Stimulated activated memory B cell treated with anti-CD40 and anti-IgM and Interleukin-4, amounts not matched to agents 10 μg/mL and 1 μg/mL and 100 μg/mL, for 72 hours (primary cell): ENCODE results near the gene DUSP14.
"Not testable (repeated sequence)": the region's sequence is repeated elsewhere in the genome, so short reads cannot be mapped to it uniquely, and the experiment has no call there.

Experiments used
- ATAC-seq: fragments of 150-1000 bp; cut with Tn5 transposase; 2 replicates; pipeline ENCODE4 v1.10.0; 2021
- H3K27ac Mint-ChIP-seq: one replicate; pipeline ENCODE4 v1.8.0; 2022; ENCODE audit warnings: mild to moderate bottlenecking, mixed read lengths
- H3K27me3 Mint-ChIP-seq: one replicate; pipeline ENCODE4 v1.8.0; 2022; ENCODE audit warnings: mixed read lengths
- H3K36me3 Mint-ChIP-seq: one replicate; pipeline ENCODE4 v1.8.0; 2022; ENCODE audit warnings: mixed read lengths
- H3K4me1 Mint-ChIP-seq: one replicate; pipeline ENCODE4 v1.8.0; 2022; ENCODE audit warnings: mixed read lengths
- H3K4me3 Mint-ChIP-seq: one replicate; pipeline ENCODE4 v1.8.0; 2022; ENCODE audit warnings: mild to moderate bottlenecking, moderate library complexity, mixed read lengths
- H3K9me3 Mint-ChIP-seq: one replicate; pipeline ENCODE4 v1.8.0; 2022; ENCODE audit warnings: mixed read lengths

The DUSP14 gene, protein sequence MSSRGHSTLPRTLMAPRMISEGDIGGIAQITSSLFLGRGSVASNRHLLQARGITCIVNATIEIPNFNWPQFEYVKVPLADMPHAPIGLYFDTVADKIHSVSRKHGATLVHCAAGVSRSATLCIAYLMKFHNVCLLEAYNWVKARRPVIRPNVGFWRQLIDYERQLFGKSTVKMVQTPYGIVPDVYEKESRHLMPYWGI

DNA sequence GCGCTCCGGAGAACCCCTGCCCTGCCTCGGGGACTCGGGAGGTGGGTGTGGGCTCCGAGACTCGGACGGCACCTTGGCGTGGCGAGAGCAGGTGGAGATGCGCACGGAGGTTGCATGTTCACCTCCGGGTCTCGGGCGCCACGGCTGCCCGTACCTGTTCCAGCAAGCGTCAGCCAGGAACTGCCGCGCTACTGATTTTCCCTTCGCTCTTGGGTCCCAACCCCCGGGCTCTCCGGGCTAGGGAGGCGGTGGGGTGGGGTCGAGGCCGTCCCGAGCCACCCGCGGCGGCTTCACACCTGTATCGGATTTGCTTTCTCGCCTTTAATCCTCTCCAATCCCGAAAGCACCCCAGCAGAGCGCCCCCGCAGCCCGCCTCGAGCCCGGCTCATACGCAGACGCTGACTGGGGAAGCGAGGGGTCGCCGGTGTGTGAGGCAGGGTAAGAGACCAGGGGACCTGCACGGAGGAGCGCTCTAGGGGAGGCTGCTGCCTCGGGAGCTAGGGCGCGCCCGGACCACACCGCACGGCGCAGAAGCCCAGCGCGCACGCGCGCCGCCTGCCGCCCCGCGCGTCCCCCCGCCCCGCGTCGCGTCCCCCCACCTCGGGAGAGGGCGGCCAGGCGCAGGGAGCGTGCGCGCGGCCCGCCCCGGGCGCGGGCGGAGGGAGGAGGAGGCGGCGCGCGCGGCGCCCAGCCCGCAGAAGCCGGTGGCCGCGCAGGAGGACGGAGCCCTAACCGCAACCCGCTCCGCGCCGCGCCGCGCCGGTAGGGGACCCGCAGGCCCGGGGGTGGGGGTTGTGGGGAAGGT, at the start of gene DUSP14:
Gene DUSP14 (plus strand): TSS at position 695 of the 805 bp plus-strand sequence. CDS start 22,382 bp downstream, outside the sequence.
- no peaks in the 10 kb centered on the region for H3K36me3 Mint-ChIP-seq
- no peaks in the 10 kb centered on the region for H3K27me3 Mint-ChIP-seq
- H3K9me3 Mint-ChIP-seq: no peaks in the 10 kb centered on the region
- peak within 1 kb of the TSS; percentile 95 for H3K4me3 Mint-ChIP-seq
- H3K27ac Mint-ChIP-seq: peak within 1 kb of the TSS; percentile 83
- ATAC-seq: peak; percentile 93
- peaks cover 21% of the 10 kb centered on the region for H3K4me1 Mint-ChIP-seq

DNA sequence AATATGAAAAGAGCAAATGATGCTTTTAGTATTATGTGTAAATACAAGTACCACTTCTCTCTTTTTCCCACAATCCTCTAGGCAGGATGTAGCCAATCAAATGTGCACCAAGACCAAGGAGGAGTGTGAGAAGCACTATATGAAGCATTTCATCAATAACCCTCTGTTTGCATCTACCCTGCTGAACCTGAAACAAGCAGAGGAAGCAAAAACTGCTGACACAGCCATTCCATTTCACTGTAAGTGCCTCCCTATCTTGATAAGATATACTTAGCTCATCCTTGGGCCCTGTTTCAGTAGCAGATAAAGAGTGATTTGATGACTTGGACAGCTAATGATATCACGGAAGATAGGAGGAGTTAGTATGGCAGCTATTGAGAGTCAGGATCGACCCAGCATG, 49.3 kb upstream of the DUSP14 start:
- no peak overlapping the region for H3K27ac Mint-ChIP-seq
- H3K9me3 Mint-ChIP-seq: no peaks in the 10 kb centered on the region
- H3K36me3 Mint-ChIP-seq: peaks cover 52% of the 10 kb centered on the region
- no peak overlapping the region for H3K4me3 Mint-ChIP-seq
- H3K27me3 Mint-ChIP-seq: no peaks in the 10 kb centered on the region
- H3K4me1 Mint-ChIP-seq: peaks cover 6% of the 10 kb centered on the region
- ATAC-seq: no peak

DNA sequence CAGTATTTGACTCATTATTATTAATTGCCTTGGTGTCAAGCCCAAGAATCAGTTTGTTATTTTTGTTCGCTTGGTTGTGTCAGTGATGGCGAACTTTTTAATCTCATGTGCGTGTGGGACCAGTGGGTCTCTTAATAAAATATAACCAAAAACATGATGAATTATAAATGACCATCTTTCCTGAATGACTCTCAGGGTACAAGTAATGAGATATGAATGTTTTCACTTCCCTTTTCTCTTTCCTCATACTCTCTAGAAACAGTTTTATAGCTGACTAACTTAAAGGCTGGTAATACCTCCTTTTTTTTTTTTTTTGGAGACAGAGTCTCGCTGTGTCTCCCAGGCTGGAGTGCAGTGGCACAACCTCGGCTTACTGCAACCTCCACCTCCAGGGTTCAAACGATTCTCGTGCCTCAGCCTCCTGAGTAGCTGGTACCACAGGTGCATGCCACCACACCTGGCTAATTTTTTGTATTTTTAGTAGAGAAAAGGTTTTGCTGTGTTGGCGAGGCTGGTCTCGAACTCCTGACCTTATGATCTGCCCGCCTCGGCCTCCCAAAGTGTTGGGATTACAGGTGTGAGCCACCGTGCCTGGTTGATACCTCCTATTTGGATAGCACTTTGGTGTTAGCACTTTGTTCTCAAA, 48.2 kb upstream of the DUSP14 start:
- not testable (repeated sequence) for H3K9me3 Mint-ChIP-seq, H3K4me3 Mint-ChIP-seq, H3K27me3 Mint-ChIP-seq, H3K4me1 Mint-ChIP-seq, H3K27ac Mint-ChIP-seq
- peak; percentile 71 for ATAC-seq
- H3K36me3 Mint-ChIP-seq: peaks cover 53% of the 10 kb centered on the region

DNA sequence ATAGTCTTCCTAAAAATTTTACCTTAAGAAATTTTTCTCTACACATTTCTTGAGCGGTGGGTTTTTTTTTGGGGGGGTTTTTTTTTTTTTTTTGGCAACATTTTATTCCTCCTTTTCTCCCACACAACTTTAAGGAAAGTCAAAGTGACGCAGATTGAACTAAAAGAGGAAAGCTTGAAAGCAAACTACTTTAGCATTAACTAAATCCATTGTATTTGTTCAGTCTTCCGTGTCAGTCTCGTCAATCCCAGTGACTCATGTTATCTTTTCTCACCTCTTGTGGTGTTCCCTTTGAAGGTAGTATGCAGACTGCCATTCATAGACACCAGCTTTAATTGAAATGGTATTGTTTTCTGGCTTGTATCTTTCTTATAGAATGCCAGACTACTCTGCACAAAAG, 43.7 kb upstream of the DUSP14 start:
- Mint-ChIP-seq H3K27me3 (no peaks in the 10 kb centered on the region), H3K36me3 (peaks cover 62% of the 10 kb centered on the region), H3K9me3 (no peaks in the 10 kb centered on the region), H3K27ac (no peak overlapping the region), H3K4me3 (no peak overlapping the region), H3K4me1 (peaks cover 6% of the 10 kb centered on the region)
- no peak for ATAC-seq

DNA sequence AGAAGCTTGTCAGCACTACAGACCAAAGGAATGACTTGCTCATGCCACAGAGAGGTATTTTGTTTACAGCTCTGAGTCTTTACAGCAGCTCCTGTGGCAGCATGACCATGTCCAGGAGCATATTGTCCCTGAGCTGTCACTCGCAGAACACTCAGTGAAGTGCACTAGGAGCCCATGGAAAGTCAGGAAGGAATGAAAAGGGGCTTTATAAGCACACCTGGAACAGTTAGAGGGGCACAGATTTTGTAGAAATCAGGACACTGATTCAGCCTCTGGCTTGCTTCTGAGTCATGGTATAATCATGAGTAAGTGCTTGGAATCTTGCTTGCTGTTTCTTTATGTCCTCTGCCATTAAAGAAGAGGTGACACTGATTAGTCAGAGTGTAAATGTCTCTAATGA, 42.0 kb upstream of the DUSP14 start:
- no peak for ATAC-seq
- Mint-ChIP-seq H3K4me1 (no peaks in the 10 kb centered on the region), H3K27ac (no peak overlapping the region), H3K27me3 (no peaks in the 10 kb centered on the region), H3K36me3 (peaks cover 59% of the 10 kb centered on the region), H3K9me3 (no peaks in the 10 kb centered on the region), H3K4me3 (no peak overlapping the region)

DNA sequence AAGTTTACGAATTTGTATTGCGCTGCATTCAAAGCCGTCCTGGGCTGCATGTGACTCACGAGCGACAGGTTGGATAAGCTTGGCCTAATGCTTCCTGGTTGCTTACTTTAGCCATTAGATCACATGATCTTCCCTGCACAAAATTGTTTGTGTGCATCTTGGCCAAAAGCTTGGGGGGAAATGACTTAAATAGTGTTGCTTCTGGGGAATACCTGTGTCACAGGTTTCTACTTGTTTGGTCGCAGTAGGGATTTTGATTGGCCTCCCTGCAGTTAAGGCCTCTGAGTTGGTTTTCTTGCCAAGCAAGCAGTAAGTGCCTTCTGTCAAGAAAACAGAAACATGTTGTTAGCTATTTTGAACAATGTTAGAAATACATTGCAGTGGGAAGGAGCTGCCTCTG, 39.6 kb upstream of the DUSP14 start:
- H3K27ac Mint-ChIP-seq: no peak overlapping the region
- ATAC-seq: no peak
- no peaks in the 10 kb centered on the region for H3K27me3 Mint-ChIP-seq
- H3K4me1 Mint-ChIP-seq: no peaks in the 10 kb centered on the region
- H3K4me3 Mint-ChIP-seq: no peak overlapping the region
- H3K9me3 Mint-ChIP-seq: no peaks in the 10 kb centered on the region
- H3K36me3 Mint-ChIP-seq: peaks cover 51% of the 10 kb centered on the region

DNA sequence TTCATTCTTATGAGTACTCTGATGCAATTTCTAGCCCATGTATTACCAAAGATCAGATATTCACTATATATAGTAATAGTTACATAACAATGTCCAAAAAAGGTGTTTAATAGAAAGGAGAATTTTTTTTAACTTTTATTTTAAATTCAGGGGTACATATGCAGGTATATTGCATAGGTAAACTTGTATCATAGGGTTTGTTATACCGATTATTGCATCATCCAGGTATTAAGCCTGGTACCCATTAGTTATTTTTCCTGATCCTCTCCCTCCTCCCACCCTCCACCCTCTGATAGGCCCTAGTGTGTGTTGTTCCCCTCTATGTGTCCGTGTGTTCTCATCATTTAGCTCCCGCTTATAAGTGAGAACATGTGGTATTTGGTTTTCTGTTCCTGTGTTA, 31.9 kb upstream of the DUSP14 start:
- not testable (repeated sequence) for H3K27me3 Mint-ChIP-seq, ATAC-seq, H3K4me3 Mint-ChIP-seq, H3K27ac Mint-ChIP-seq, H3K9me3 Mint-ChIP-seq, H3K4me1 Mint-ChIP-seq
- H3K36me3 Mint-ChIP-seq: peaks cover 25% of the 10 kb centered on the region

DNA sequence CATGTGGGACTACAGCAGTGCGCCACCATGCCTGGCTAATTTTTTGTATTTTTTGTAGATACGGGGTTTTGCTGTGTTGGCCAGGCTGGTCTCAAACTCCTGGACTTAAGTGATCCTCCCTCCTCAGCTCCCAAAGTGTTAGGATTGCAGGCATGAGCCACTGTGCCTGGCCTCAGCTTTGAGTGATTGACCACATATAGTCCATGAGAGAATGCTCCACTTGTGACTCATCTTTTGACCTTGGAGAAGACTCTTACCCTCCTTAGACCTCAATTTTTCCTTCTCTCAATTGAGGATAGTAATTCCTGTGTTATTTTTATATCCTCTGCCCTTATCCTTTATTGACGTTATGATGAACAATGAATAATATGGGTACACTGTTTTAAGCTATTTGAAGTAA, 30.9 kb upstream of the DUSP14 start:
- Mint-ChIP-seq H3K27me3 (no peaks in the 10 kb centered on the region), H3K4me3 (no peak overlapping the region), H3K36me3 (peaks cover 20% of the 10 kb centered on the region), H3K4me1 (no peaks in the 10 kb centered on the region), H3K27ac (no peak overlapping the region), H3K9me3 (no peaks in the 10 kb centered on the region)
- ATAC-seq: no peak

DNA sequence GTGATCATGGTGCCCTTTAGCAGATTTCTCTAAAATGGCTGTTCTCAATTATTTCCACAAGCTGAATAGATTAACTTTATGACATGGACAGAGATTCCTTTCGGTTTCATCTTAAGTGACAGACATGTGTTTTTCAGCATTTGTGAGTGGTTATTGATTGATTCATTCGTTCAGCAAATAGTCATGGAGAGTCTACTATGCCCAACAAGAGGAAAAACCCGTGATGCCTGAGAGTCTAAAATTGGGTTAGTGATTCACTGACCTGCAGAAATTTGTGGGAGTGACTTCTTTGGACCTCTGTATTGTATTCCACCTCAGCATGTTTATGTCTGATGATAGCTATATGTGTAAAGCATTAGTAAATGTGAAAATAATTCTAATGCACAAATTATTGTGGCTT, 28.0 kb upstream of the DUSP14 start:
- H3K9me3 Mint-ChIP-seq: no peaks in the 10 kb centered on the region
- H3K4me3 Mint-ChIP-seq: no peak overlapping the region
- no peak overlapping the region for H3K27ac Mint-ChIP-seq
- H3K36me3 Mint-ChIP-seq: peaks cover 42% of the 10 kb centered on the region
- no peaks in the 10 kb centered on the region for H3K27me3 Mint-ChIP-seq
- H3K4me1 Mint-ChIP-seq: no peaks in the 10 kb centered on the region
- ATAC-seq: no peak

DNA sequence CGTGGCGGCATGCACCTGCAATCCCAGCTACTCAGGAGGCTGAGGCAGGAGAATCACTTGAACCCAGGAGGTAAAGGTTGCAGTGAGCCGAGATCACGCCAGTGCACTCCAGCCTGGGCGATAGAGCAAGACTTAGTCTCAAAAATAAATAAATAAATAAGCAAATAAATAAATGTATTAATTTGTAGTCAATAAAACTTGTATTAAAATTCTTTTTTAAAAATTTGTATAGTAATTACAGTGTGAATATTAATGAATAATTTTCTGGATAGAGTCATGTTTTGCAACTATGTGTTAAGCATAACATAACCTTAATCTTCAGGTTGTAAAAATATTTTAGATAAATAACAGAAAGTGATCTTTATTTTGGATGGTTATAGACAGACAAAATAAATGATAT, 27.2 kb upstream of the DUSP14 start:
- H3K4me3 Mint-ChIP-seq: no peak overlapping the region
- no peaks in the 10 kb centered on the region for H3K9me3 Mint-ChIP-seq
- no peaks in the 10 kb centered on the region for H3K27me3 Mint-ChIP-seq
- H3K27ac Mint-ChIP-seq: no peak overlapping the region
- peaks cover 42% of the 10 kb centered on the region for H3K36me3 Mint-ChIP-seq
- ATAC-seq: no peak
- H3K4me1 Mint-ChIP-seq: no peaks in the 10 kb centered on the region

DNA sequence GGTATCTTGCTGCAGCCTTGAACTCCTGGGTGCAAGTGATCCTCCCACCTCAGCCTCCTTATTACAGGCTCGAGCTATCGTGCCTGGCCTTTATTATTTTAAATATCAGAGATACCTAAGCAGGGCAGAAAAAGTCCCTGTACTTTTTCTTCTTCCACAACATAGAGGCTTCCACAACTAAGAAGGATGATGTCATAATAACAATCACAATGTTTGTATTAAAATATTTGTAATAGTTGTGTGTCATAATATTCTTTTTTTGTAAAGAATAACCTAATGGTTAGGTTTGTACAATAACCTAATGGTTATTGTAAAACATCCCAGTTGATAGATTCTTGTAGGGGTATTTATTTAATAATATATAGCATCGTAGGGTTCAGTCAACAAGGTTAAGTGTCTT, 26.7 kb upstream of the DUSP14 start:
- no peak overlapping the region for H3K4me3 Mint-ChIP-seq
- H3K4me1 Mint-ChIP-seq: no peaks in the 10 kb centered on the region
- H3K36me3 Mint-ChIP-seq: peaks cover 44% of the 10 kb centered on the region
- no peaks in the 10 kb centered on the region for H3K9me3 Mint-ChIP-seq
- no peak for ATAC-seq
- H3K27ac Mint-ChIP-seq: no peak overlapping the region
- H3K27me3 Mint-ChIP-seq: no peaks in the 10 kb centered on the region

DNA sequence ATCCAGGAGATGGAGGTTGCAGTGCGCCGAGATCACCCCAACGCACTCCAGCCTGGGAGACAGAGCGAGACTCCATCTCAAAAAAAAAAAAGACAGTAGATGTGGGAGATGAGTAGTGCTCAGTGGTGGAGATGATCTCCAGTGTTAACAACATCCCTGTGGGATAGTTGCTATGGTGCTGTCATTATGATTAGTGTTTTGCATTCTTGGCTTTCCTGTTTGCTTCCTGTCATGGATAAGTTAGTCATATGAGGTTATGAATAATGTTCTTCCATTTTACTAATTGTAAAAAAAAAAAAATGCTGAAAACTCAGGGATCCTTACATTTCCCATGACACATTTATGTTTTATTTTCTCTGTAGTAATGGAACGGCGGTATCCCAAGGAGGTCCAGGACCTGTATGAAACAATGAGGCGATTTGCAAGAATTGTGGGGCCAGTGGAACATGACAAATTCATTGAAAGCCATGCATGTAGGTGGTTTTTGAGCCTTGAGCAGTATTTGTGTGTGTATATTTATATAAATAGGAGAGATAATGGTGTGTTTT, 24.5 kb upstream of the DUSP14 start:
- no peak overlapping the region for H3K4me3 Mint-ChIP-seq
- H3K9me3 Mint-ChIP-seq: no peaks in the 10 kb centered on the region
- no peaks in the 10 kb centered on the region for H3K4me1 Mint-ChIP-seq
- H3K36me3 Mint-ChIP-seq: peaks cover 38% of the 10 kb centered on the region
- H3K27ac Mint-ChIP-seq: no peak overlapping the region
- H3K27me3 Mint-ChIP-seq: no peaks in the 10 kb centered on the region
- ATAC-seq: no peak

DNA sequence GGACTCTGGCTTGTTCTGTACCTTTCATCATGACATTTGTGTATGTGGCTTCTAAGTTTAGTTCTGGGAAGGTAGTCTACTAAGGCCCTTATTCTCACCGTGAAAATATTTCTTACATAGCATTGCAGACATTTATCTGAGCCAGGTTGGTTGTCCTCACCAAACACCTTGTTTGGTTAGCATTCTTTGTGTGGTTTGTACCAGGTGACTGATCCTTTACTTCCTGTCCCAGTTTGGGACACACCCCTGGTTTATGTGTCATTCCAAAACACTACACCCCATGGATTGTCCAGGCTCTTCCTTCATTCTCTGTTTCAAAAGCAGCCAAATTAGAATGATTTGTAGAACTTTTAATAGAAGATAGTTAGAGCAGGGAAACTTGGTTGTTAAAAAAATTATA, 23.2 kb upstream of the DUSP14 start:
- Mint-ChIP-seq H3K4me3 (no peak overlapping the region), H3K27ac (no peak overlapping the region), H3K27me3 (no peaks in the 10 kb centered on the region), H3K36me3 (peaks cover 51% of the 10 kb centered on the region), H3K9me3 (no peaks in the 10 kb centered on the region), H3K4me1 (no peaks in the 10 kb centered on the region)
- ATAC-seq: no peak

DNA sequence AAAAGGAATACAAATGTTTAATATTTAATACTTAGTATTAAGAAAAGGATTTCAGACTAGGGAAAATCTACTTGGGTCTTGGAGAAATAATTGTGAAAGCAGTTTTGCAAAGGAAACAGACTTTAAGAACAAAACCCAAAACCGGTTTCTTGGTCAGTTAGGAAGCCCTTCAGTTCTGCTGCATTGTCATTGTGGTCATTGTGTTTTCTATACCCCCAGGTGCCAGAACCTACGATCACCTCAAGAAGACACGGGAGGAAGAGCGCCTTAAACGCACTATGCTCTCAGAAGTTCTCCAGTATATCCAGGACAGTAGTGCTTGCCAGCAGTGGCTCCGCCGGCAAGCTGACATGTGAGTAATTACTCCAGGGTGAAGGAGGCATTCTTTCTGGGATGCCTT, 19.5 kb upstream of the DUSP14 start:
- Mint-ChIP-seq H3K27ac (no peak overlapping the region), H3K4me1 (no peaks in the 10 kb centered on the region), H3K9me3 (no peaks in the 10 kb centered on the region), H3K27me3 (no peaks in the 10 kb centered on the region), H3K36me3 (peaks cover 57% of the 10 kb centered on the region), H3K4me3 (no peak overlapping the region)
- ATAC-seq: no peak

DNA sequence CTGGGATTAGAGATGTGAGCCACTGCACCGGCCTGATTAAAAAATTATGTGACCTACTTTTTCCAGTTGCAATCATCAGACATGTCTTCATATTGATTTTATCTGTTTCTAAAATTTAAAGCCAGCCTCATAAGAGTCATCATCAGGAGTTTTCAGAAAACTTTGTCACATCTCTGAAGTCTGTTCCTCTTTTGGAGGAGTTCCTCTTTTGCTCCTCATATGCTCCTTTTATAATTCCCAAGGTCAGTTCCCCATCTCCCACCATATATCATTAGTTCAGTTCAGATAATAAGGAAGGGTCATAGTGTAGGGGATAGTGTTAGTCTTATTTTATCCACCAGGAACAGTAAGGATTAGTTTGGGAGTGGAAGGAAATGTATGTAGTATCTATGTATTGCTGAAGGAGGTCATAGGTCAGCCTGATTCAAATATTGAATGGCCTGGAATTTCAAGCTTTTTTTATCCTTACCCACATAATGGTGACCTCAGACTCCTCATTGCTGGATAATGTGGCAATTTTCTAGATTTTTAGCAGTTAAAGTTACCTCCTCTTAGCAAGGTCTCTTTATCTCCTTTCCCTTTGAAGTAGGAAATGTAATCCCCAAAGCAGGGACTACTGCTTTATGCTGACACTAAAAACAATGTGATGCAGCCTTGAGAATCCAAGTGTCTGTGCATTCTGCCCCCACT, 13.8 kb upstream of the DUSP14 start:
- H3K36me3 Mint-ChIP-seq: peaks cover 62% of the 10 kb centered on the region

More for the DNA sequence above, 13.8 kb upstream of the DUSP14 start:
- H3K27ac Mint-ChIP-seq: no peak overlapping the region
- H3K9me3 Mint-ChIP-seq: no peaks in the 10 kb centered on the region
- H3K27me3 Mint-ChIP-seq: no peaks in the 10 kb centered on the region
- no peak overlapping the region for H3K4me3 Mint-ChIP-seq
- no peak for ATAC-seq
- H3K4me1 Mint-ChIP-seq: no peaks in the 10 kb centered on the region
